ENCODE results near the gene MAGI2. TPM values are rescaled to one million over a fixed set of nuclear protein-coding genes. Genes with fewer than 3 reads are reported as not detected.

MAGI2 gene
- total RNA-seq, 1 experiment from 2014 or later: 0.22 TPM

GRCh38 chr7:79272938-79273337 lies 180.5 kb downstream of the MAGI2 start:
- H3K9ac ChIP-seq (ENCODE audit: low read length): no peak overlapping the region
- H3K79me2 ChIP-seq (ENCODE audit: insufficient read depth, low read length): no peaks in the 10 kb centered on the region
- H4K20me1 ChIP-seq (ENCODE audit: insufficient read depth): no peaks in the 10 kb centered on the region
- peak overlapping the region; percentile 85 for H2AFZ ChIP-seq (ENCODE audit: low read depth, low read length, poor library complexity, severe bottlenecking)
- BruUV-seq (replicated peaks): no TSS peak
- ChIA-PET RAD21 (ENCODE audit: low non-redundant PET in 1 of 2, low total read pairs in 2 of 2, uncharacterized antibody in 2 of 2, unreplicated experiment in 2 of 2) (no interaction called here), CTCF (interaction anchor here (1.1 to 1.3 kb wide), 2 partner anchors 26 to 775 kb away, joined by 3 read pairs; no protein-coding TSS in a partner anchor), POLR2A (no interaction called here)
- H3K9me3 ChIP-seq (ENCODE audit: control insufficient read depth in 1 of 2, insufficient read depth in 1 of 2, low read depth in 1 of 2, low read length in 2 of 2): no peaks in the 10 kb centered on the region
- no peaks in the 10 kb centered on the region for H3K27me3 ChIP-seq (ENCODE audit: insufficient read depth, low read length)
- no peak for TF ChIP-seq ELF1 (IDR thresholded peaks at IDR 0.05; ENCODE audit: borderline replicate concordance, low read depth)
- TF ChIP-seq FOSL1 (IDR thresholded peaks at IDR 0.05; ENCODE audit: low read depth): no peak
- no peak for TF ChIP-seq CTCF (IDR thresholded peaks at IDR 0.05 in 2 of 3, conservative IDR thresholded peaks at IDR 0.05 in 1 of 3; ENCODE audit: borderline replicate concordance in 1 of 3, insufficient read depth in 1 of 3, low read depth in 2 of 3, low read length in 2 of 3)
- TF ChIP-seq MAX (IDR thresholded peaks at IDR 0.05): no peak
- no peak for TF ChIP-seq SIN3A (IDR thresholded peaks at IDR 0.05; ENCODE audit: low read depth)
- no peak for TF ChIP-seq CEBPB (IDR thresholded peaks at IDR 0.05; ENCODE audit: low read depth)
- no peak overlapping the region for H3K27ac ChIP-seq (ENCODE audit: low read depth, low read length)
- H3K9me2 ChIP-seq (ENCODE audit: insufficient read depth): no peaks in the 10 kb centered on the region
- intact Hi-C loops (cut with micrococcal nuclease): loop anchor here (5.0 kb wide), 1 partner anchor 774 kb away; no protein-coding TSS in a partner anchor
- no peaks in the 10 kb centered on the region for H3K4me1 ChIP-seq (ENCODE audit: control insufficient read depth in 1 of 2, insufficient read depth in 2 of 2, low read length in 2 of 2)
- DNase-seq (ENCODE audit: low read depth, low spot score) (no peak), ATAC-seq (no peak)
- no peaks in the 10 kb centered on the region for H3K36me3 ChIP-seq (ENCODE audit: control insufficient read depth in 1 of 2, insufficient read depth in 2 of 2, low read length in 2 of 2)
- H3K4me2 ChIP-seq (ENCODE audit: low read length): no peak overlapping the region
- no peak overlapping the region for H3K4me3 ChIP-seq (replicated peaks in 1 of 2; ENCODE audit: low read depth in 1 of 2, low read length in 2 of 2)

GRCh38 chr7:79272066-79272669 lies 181.3 kb downstream of the MAGI2 start:
- Histone ChIP-seq H3K4me3 (replicated peaks in 1 of 2; ENCODE audit: low read depth in 1 of 2, low read length in 2 of 2) (no peak overlapping the region), H2AFZ (ENCODE audit: low read depth, low read length, poor library complexity, severe bottlenecking) (peak overlapping the region; percentile 85), H3K27ac (ENCODE audit: low read depth, low read length) (no peak overlapping the region), H3K27me3 (ENCODE audit: insufficient read depth, low read length) (no peaks in the 10 kb centered on the region), H3K9me3 (ENCODE audit: control insufficient read depth in 1 of 2, insufficient read depth in 1 of 2, low read depth in 1 of 2, low read length in 2 of 2) (no peaks in the 10 kb centered on the region), H3K36me3 (ENCODE audit: control insufficient read depth in 1 of 2, insufficient read depth in 2 of 2, low read length in 2 of 2) (no peaks in the 10 kb centered on the region), H3K9me2 (ENCODE audit: insufficient read depth) (no peaks in the 10 kb centered on the region), H3K79me2 (ENCODE audit: insufficient read depth, low read length) (no peaks in the 10 kb centered on the region), H3K4me2 (ENCODE audit: low read length) (no peak overlapping the region), H3K4me1 (ENCODE audit: control insufficient read depth in 1 of 2, insufficient read depth in 2 of 2, low read length in 2 of 2) (no peaks in the 10 kb centered on the region), H3K9ac (ENCODE audit: low read length) (no peak overlapping the region), H4K20me1 (ENCODE audit: insufficient read depth) (no peaks in the 10 kb centered on the region)
- intact Hi-C loops (cut with micrococcal nuclease): loop anchor here (5.0 kb wide), 1 partner anchor 775 kb away; no protein-coding TSS in a partner anchor
- ChIA-PET CTCF (interaction anchor here (0.8 to 1.3 kb wide), 3 partner anchors 10 to 775 kb away, joined by 3 read pairs; no protein-coding TSS in a partner anchor), POLR2A (no interaction called here), RAD21 (ENCODE audit: low non-redundant PET in 1 of 2, low total read pairs in 2 of 2, uncharacterized antibody in 2 of 2, unreplicated experiment in 2 of 2) (no interaction called here)
- ATAC-seq (peak; percentile 69), DNase-seq (ENCODE audit: low read depth, low spot score) (peak; percentile 39)
- BruUV-seq (replicated peaks): no TSS peak
- TF ChIP-seq EZH2 (IDR thresholded peaks at IDR 0.05) (no peak), SIN3A (IDR thresholded peaks at IDR 0.05; ENCODE audit: low read depth) (no peak), SP1 (IDR thresholded peaks at IDR 0.05; ENCODE audit: low read depth) (no peak), CTCF (IDR thresholded peaks at IDR 0.05 in 2 of 3, conservative IDR thresholded peaks at IDR 0.05 in 1 of 3; ENCODE audit: borderline replicate concordance in 1 of 3, insufficient read depth in 1 of 3, low read depth in 2 of 3, low read length in 2 of 3) (peak; percentile 47 to 67 (median 64)), ZBTB33 (IDR thresholded peaks at IDR 0.05; ENCODE audit: extremely low read depth, insufficient replicate concordance, low read length) (no peak), RAD21 (IDR thresholded peaks at IDR 0.05; ENCODE audit: low read depth) (peak; percentile 59), POLR2AphosphoS5 (IDR thresholded peaks at IDR 0.05; ENCODE audit: low read depth, low read length) (no peak), CEBPB (IDR thresholded peaks at IDR 0.05; ENCODE audit: low read depth) (no peak), FOSL1 (IDR thresholded peaks at IDR 0.05; ENCODE audit: low read depth) (no peak), MAX (IDR thresholded peaks at IDR 0.05) (no peak)
